ENCODE data around the gene PDXDC1.
"Not testable (repeated sequence)": the region's sequence is repeated elsewhere in the genome, so short reads cannot be mapped to it uniquely, and the experiment has no call there.

DNA sequence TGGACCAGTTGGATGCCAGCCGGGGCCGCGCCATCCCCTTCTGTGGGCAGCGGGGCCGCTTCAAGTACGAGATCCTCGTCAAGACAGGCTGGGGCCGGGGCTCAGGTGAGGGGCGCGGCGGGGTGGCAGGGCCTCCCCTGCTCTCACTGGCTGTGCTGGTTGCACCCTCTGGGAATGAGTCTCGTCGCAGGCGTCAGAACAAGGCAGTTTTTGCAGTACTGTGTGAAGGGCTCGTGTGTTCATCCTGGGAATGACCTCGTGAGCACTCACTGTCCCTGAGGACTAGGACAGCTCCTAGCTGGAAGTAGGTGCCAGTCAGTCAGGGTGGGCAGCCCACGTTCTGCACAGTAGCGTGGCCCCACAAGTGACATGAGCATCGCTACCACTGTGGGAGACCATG, 43.9 kb upstream of the PDXDC1 start:
- TF ChIP-seq EZH2 (IDR thresholded peaks at IDR 0.05; ENCODE audit: low read length, unreplicated experiment); EZH2phosphoT487 (IDR thresholded peaks at IDR 0.05; ENCODE audit: borderline replicate concordance, low read length): not testable (repeated sequence)
